ENCODE measurements around the gene CEMIP. TPM values are rescaled to one million over a fixed set of nuclear protein-coding genes. Genes with fewer than 3 reads are reported as not detected.

Gene CEMIP
- total and polyA plus RNA-seq, 2 of the 8 experiments (the other 6 are each of a cell fraction or from before 2014, with no cell fraction given), result 0.11 to 0.60 TPM

DNA sequence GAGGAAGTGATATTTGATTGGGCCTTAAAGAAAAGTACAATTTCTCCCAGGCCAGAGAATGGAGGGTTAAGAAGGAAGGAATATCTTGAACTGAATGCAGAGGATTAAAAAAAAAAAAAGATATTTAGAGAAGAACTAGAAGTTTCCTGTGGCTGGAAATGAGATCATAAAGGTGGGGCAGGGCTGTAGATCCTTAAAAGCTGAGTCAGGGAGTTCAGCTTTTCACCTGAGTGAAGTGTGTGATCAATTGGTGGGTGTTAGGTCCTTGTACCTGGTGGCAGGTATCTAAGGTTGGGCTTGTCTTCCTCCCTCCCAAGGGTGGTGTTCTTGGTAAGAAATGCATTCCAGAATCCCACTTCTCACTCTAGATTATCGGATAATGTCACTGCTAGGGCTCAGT is 11.8 kb downstream of the CEMIP start:
- Histone ChIP-seq H2BK120ac (replicated peaks; ENCODE audit: low read depth, low read length) (no peak overlapping the region), H3K79me1 (ENCODE audit: low read depth, low read length) (no peaks in the 10 kb centered on the region; the same call in 1 of the 2 replicates), H3K23me2 (ENCODE audit: low read depth, low read length) (no peaks in the 10 kb centered on the region; the same call in 1 of the 2 replicates), H4K5ac (ENCODE audit: insufficient read length, low read depth, low read length) (no peak overlapping the region), H2AFZ (ENCODE audit: low read length) (no peak overlapping the region), H3K9ac (replicated peaks in 1 of 4; ENCODE audit: extremely low read depth in 1 of 4, low read depth in 3 of 4, low read length in 3 of 4) (no peak overlapping the region; a peak in 1 of 7 replicates), H3K36me3 (ENCODE audit: control insufficient read depth in 2 of 4, insufficient read depth in 4 of 4, low read length in 3 of 4) (no peaks in the 10 kb centered on the region), H3K27ac (ENCODE audit: low read depth, low read length) (no peak overlapping the region), H3K9me3 (ENCODE audit: insufficient read depth in 2 of 2, low read depth in 1 of 2, low read length in 1 of 2) (no peaks in the 10 kb centered on the region), H3K18ac (ENCODE audit: extremely low read depth, low read length) (no peak overlapping the region), H3K27me3 (replicated peaks in 1 of 4; ENCODE audit: control insufficient read depth in 3 of 4, extremely low read depth in 1 of 4, insufficient read depth in 3 of 4, low read length in 3 of 4) (no peaks in the 10 kb centered on the region; a peak in 1 of 7 replicates), H2BK5ac (ENCODE audit: low read depth, low read length) (no peak overlapping the region), H2BK20ac (ENCODE audit: low read length) (no peak overlapping the region), H2AK5ac (ENCODE audit: low read depth, low read length) (no peak overlapping the region), H3K4me1 (replicated peaks in 1 of 4; ENCODE audit: control insufficient read depth in 3 of 4, insufficient read depth in 4 of 4, low read length in 3 of 4) (no peaks in the 10 kb centered on the region), H2BK12ac (ENCODE audit: low read depth, low read length) (no peak overlapping the region), H2BK15ac (ENCODE audit: low read length) (no peak overlapping the region), H3K4ac (replicated peaks; ENCODE audit: insufficient read length, low read depth, low read length) (no peak overlapping the region), H3K23ac (ENCODE audit: insufficient read length) (no peak overlapping the region), H4K20me1 (replicated peaks in 1 of 2; ENCODE audit: control insufficient read depth in 1 of 2, insufficient read depth in 2 of 2, low read length in 2 of 2) (no peaks in the 10 kb centered on the region), H3K79me2 (ENCODE audit: control insufficient read depth in 1 of 2, insufficient read depth in 2 of 2, low read length in 2 of 2) (no peaks in the 10 kb centered on the region), H4K8ac (ENCODE audit: extremely low read depth, insufficient read depth, low read length) (no peak overlapping the region), H4K91ac (replicated peaks; ENCODE audit: insufficient read length, low read length) (no peak overlapping the region), H3K56ac (replicated peaks; ENCODE audit: insufficient read length, low read depth, low read length) (no peak overlapping the region), H3K14ac (ENCODE audit: insufficient read length) (no peak overlapping the region), H3K4me3 (ENCODE audit: extremely low read depth in 1 of 4, insufficient read depth in 2 of 4, low read depth in 3 of 4, low read length in 4 of 4) (no peak overlapping the region), H3K4me2 (ENCODE audit: insufficient read depth in 1 of 2, low read depth in 2 of 2, low read length in 2 of 2) (no peak overlapping the region)
- 82% methylated on average over 1 of the region's 1 CpG; no CpG with 5 or more reads in 1 of the 2 experiments for WGBS, 2 experiments (ENCODE audit: extremely low coverage in 1 of 2, insufficient coverage in 1 of 2, insufficient read length in 1 of 2, insufficient replicate concordance in 2 of 2, low coverage in 1 of 2, low lambda C conversion rate in 2 of 2, missing lambda C conversion rate in 1 of 2)
- DNase-seq (ENCODE audit: low read depth in 1 of 2, low spot score in 2 of 2) (no peak), FAIRE-seq (no peak)
- ChIA-PET POLR2A (ENCODE audit: partially characterized antibody) (no interaction called here), CTCF (ENCODE audit: partially characterized antibody) (interaction anchor here (0.9 to 5.5 kb wide), 4 partner anchors 11 to 178 kb away, joined by 3 to 27 read pairs (median 8); partner anchors contain the start of gene CEMIP)
- TF ChIP-seq GTF2F1 (IDR thresholded peaks at IDR 0.05; ENCODE audit: borderline replicate concordance, low read depth, low read length), result no peak
- no peak for TF ChIP-seq YY1 (IDR thresholded peaks at IDR 0.05; ENCODE audit: low read depth, low read length)
- TF ChIP-seq TAF7 (optimal IDR thresholded peaks at IDR 0.05; ENCODE audit: borderline replicate concordance, low read depth, low read length), result no peak
- TF ChIP-seq POLR2AphosphoS5 (IDR thresholded peaks at IDR 0.05; ENCODE audit: low read depth, low read length), result no peak
- TF ChIP-seq JUN (IDR thresholded peaks at IDR 0.05; ENCODE audit: low read depth, low read length), result no peak
- TF ChIP-seq, protein P1, sequence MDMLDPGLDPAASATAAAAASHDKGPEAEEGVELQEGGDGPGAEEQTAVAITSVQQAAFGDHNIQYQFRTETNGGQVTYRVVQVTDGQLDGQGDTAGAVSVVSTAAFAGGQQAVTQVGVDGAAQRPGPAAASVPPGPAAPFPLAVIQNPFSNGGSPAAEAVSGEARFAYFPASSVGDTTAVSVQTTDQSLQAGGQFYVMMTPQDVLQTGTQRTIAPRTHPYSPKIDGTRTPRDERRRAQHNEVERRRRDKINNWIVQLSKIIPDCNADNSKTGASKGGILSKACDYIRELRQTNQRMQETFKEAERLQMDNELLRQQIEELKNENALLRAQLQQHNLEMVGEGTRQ (IDR thresholded peaks at IDR 0.05; ENCODE audit: low read length), result no peak
- no peak for TF ChIP-seq ZNF274 (IDR thresholded peaks at IDR 0.05; ENCODE audit: borderline replicate concordance, extremely low read depth, low read length)
- TF ChIP-seq CTBP2 (IDR thresholded peaks at IDR 0.05; ENCODE audit: borderline replicate concordance, insufficient read depth, insufficient read length, low read length), result no peak
- no peak for TF ChIP-seq EP300 (IDR thresholded peaks at IDR 0.05; ENCODE audit: borderline replicate concordance in 1 of 2, low read depth in 2 of 2, low read length in 2 of 2)
- TF ChIP-seq RFX5 (IDR thresholded peaks at IDR 0.05; ENCODE audit: borderline replicate concordance, low read depth, low read length), result no peak
- TF ChIP-seq, protein P2, sequence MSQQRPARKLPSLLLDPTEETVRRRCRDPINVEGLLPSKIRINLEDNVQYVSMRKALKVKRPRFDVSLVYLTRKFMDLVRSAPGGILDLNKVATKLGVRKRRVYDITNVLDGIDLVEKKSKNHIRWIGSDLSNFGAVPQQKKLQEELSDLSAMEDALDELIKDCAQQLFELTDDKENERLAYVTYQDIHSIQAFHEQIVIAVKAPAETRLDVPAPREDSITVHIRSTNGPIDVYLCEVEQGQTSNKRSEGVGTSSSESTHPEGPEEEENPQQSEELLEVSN (IDR thresholded peaks at IDR 0.05), result no peak
